H9 (cell line): ENCODE measurements around the gene ARHGAP29. TPM values are rescaled to one million over a fixed set of nuclear protein-coding genes. Genes with fewer than 3 reads are reported as not detected.

Experiments
- DNase-seq: peaks from one replicate; pipeline ENCODE4 v3.0.0-alpha.2; 2017
- H2AFZ ChIP-seq: one replicate; pipeline ENCODE4 v1.6.1; 2013; ENCODE audit warnings: mild to moderate bottlenecking, low read length, control low read depth, moderate library complexity
- H2AK5ac ChIP-seq: 2 replicates; pipeline ENCODE4 v1.6.1; 2013; ENCODE audit warnings: low read length, control low read depth, mixed read lengths; ENCODE audit not compliant: insufficient read length
- H2BK120ac ChIP-seq: one replicate; pipeline ENCODE4 v1.6.1; 2013; ENCODE audit warnings: low read depth, mild to moderate bottlenecking, low read length, control low read depth, inconsistent platforms; ENCODE audit not compliant: poor library complexity, severe bottlenecking
- H2BK12ac ChIP-seq: 2 replicates; pipeline ENCODE4 v1.6.1; 2013; ENCODE audit warnings: low read length, control low read depth, mixed read lengths, low read depth; ENCODE audit not compliant: insufficient read length
- H2BK15ac ChIP-seq: 2 replicates; pipeline ENCODE4 v1.6.1; 2013; ENCODE audit warnings: low read depth, low read length, control low read depth
- H2BK20ac ChIP-seq: one replicate; pipeline ENCODE4 v1.6.1; 2013; ENCODE audit warnings: low read depth, mild to moderate bottlenecking, low read length, control low read depth, inconsistent platforms; ENCODE audit not compliant: poor library complexity, severe bottlenecking
- H2BK5ac ChIP-seq: 2 replicates; pipeline ENCODE4 v1.6.1; 2013; ENCODE audit warnings: low read length, control low read depth, mixed read lengths; ENCODE audit not compliant: insufficient read length
- H3K14ac ChIP-seq: 2 replicates; pipeline ENCODE4 v1.6.1; 2013; ENCODE audit warnings: low read length, control low read depth; ENCODE audit not compliant: insufficient read depth
- H3K18ac ChIP-seq: 2 replicates; pipeline ENCODE4 v1.6.1; 2013; ENCODE audit warnings: low read depth, mild to moderate bottlenecking, mixed read lengths, low read length, control low read depth; ENCODE audit not compliant: insufficient read length
- H3K23ac ChIP-seq: 2 replicates; pipeline ENCODE4 v1.6.1; 2013; ENCODE audit warnings: low read length, control low read depth, mixed read lengths, low read depth; ENCODE audit not compliant: insufficient read length
- H3K23me2 ChIP-seq: 2 replicates; pipeline ENCODE4 v1.6.1; 2013; ENCODE audit warnings: low read depth, mild to moderate bottlenecking, mixed read lengths, low read length, control low read depth; ENCODE audit not compliant: insufficient read length, poor library complexity, severe bottlenecking
- H3K27ac ChIP-seq: 2 replicates; pipeline ENCODE4 v1.5.1; 2013; ENCODE audit warnings: low read length, control low read depth, mixed read lengths, low read depth; ENCODE audit not compliant: insufficient read length
- H3K27me3 ChIP-seq: 2 replicates; pipeline ENCODE4 v1.6.1; 2013; ENCODE audit warnings: low read length, control low read depth, inconsistent platforms; ENCODE audit not compliant: insufficient read depth
- H3K4ac ChIP-seq: 2 replicates; pipeline ENCODE4 v1.6.1; 2013; ENCODE audit warnings: low read depth, mild to moderate bottlenecking, control low read depth, inconsistent platforms, low read length, moderate library complexity
- H3K4me1 ChIP-seq: 2 replicates; pipeline ENCODE4 v1.6.1; 2013; ENCODE audit warnings: low read length, control low read depth, inconsistent platforms; ENCODE audit not compliant: insufficient read depth
- H3K4me2 ChIP-seq: 2 replicates; pipeline ENCODE4 v1.6.1; 2013; ENCODE audit warnings: low read length, control low read depth, mixed read lengths; ENCODE audit not compliant: insufficient read length, insufficient read depth
- H3K56ac ChIP-seq: 2 replicates; pipeline ENCODE4 v1.6.1; 2013; ENCODE audit warnings: low read depth, mild to moderate bottlenecking, mixed read lengths, low read length, control low read depth; ENCODE audit not compliant: insufficient read length
- H3K79me1 ChIP-seq: 2 replicates; pipeline ENCODE4 v1.6.1; 2013; ENCODE audit warnings: low read depth, mild to moderate bottlenecking, moderate library complexity, low read length, control low read depth, inconsistent platforms; ENCODE audit not compliant: insufficient read depth, poor library complexity, severe bottlenecking
- H3K79me2 ChIP-seq: 2 replicates; pipeline ENCODE4 v1.6.1; 2013; ENCODE audit warnings: low read length, control low read depth, inconsistent platforms; ENCODE audit not compliant: insufficient read depth
- H3K9ac ChIP-seq: 2 replicates; pipeline ENCODE4 v1.6.1; 2013; ENCODE audit warnings: low read length, control low read depth, mixed read lengths; ENCODE audit not compliant: insufficient read length; ENCODE audit errors: extremely low read depth
- H3K9me3 ChIP-seq: one replicate; pipeline ENCODE4 v1.6.1; 2013; ENCODE audit warnings: low read depth, low read length, inconsistent platforms; ENCODE audit not compliant: control insufficient read depth
- H3T11ph ChIP-seq: one replicate; pipeline ENCODE4 v1.6.1; 2013; ENCODE audit warnings: mild to moderate bottlenecking, low read length, control low read depth, inconsistent platforms
- H4K20me1 ChIP-seq: one replicate; pipeline ENCODE4 v1.6.1; 2013; ENCODE audit not compliant: control insufficient read depth, insufficient read length, insufficient read depth
- H4K5ac ChIP-seq: 2 replicates; pipeline ENCODE4 v1.6.1; 2013; ENCODE audit warnings: low read depth, mild to moderate bottlenecking, mixed read lengths, low read length, control low read depth; ENCODE audit not compliant: insufficient read length
- H4K8ac ChIP-seq: replicated peaks from 2 replicates; pipeline ENCODE4 v1.6.1; 2013; ENCODE audit warnings: low read length, control low read depth, mixed read lengths, low read depth; ENCODE audit not compliant: insufficient read length
- H4K91ac ChIP-seq: 2 replicates; pipeline ENCODE4 v1.6.1; 2013; ENCODE audit warnings: low read depth, mild to moderate bottlenecking, moderate library complexity, mixed read lengths, low read length, control low read depth; ENCODE audit not compliant: insufficient read length
- H3K27ac Mint-ChIP-seq, 3 experiments: 2 replicates in 2 of 3; 3 replicates in 1 of 3; pipeline ENCODE4 v1.8.0; 2020 to 2021; ENCODE audit warnings: mixed read lengths in 3 of 3, mild to moderate bottlenecking in 1 of 3, moderate library complexity in 1 of 3
- H3K27me3 Mint-ChIP-seq: 2 replicates; pipeline ENCODE4 v1.8.0; 2021; ENCODE audit warnings: low read depth, mild to moderate bottlenecking, moderate library complexity, mixed read lengths
- H3K36me3 Mint-ChIP-seq, 3 experiments: 2 replicates in 2 of 3; 3 replicates in 1 of 3; pipeline ENCODE4 v1.8.0; 2020 to 2021; ENCODE audit warnings: low read depth in 3 of 3, mixed read lengths in 3 of 3; ENCODE audit not compliant: insufficient read depth in 1 of 3
- H3K4me1 Mint-ChIP-seq, 2 experiments: 2 replicates each; pipeline ENCODE4 v1.8.0; 2020; ENCODE audit warnings: mixed read lengths in 2 of 2
- H3K4me3 Mint-ChIP-seq, 2 experiments: 2 replicates in 1 of 2; 3 replicates in 1 of 2; pipeline ENCODE4 v1.8.0; 2020 to 2021; ENCODE audit warnings: mild to moderate bottlenecking in 2 of 2, mixed read lengths in 2 of 2, moderate library complexity in 1 of 2
- H3K9me3 Mint-ChIP-seq, 2 experiments: 2 replicates in 1 of 2; 3 replicates in 1 of 2; pipeline ENCODE4 v1.8.0; 2020; ENCODE audit warnings: mild to moderate bottlenecking in 2 of 2, mixed read lengths in 2 of 2, moderate library complexity in 1 of 2
- CTCF ChIP-seq: fragments of 200-600 bp; sonication (generic); conservative IDR thresholded peaks from 3 replicates; pipeline ENCODE4 v1.8.0; 2021; ENCODE audit warnings: antibody characterized with exemption, mild to moderate bottlenecking
- WGBS: extraction: QIAGEN DNeasy Blood & Tissue Kit; methylation state at CpG from one replicate; pipeline ENCODE4 v1.1.7; 2013; ENCODE audit warnings: missing lambda C conversion rate, low lambda C conversion rate, mixed read lengths; ENCODE audit not compliant: insufficient read length; ENCODE audit errors: extremely low coverage; 5-methylcytosine and 5-hydroxymethylcytosine counted together
- total RNA-seq: library from RNA; stranded (reverse); gene quantifications from 2 replicates; pipeline ENCODE4 v1.2.1, GENCODE V29; 2021

ARHGAP29 gene
- total RNA-seq, 1 experiment from 2014 or later: 1.3 TPM

- H4K8ac ChIP-seq: no peak overlapping the region
- H3K4me2 ChIP-seq: no peak overlapping the region
- H3K23me2 ChIP-seq: no peaks in the 10 kb centered on the region
- H3K4me3 Mint-ChIP-seq: no peak overlapping the region
- H3K27me3 ChIP-seq: peaks cover 46% of the 10 kb centered on the region
- H2AFZ ChIP-seq: no peak overlapping the region
- TF ChIP-seq CTCF: no peak
- H3K18ac ChIP-seq: no peak overlapping the region
- no peak overlapping the region for H3K23ac ChIP-seq
- no CpG with 5 or more reads among the region's 3 CpGs for WGBS
- no peak overlapping the region for H2BK12ac ChIP-seq
- no peak overlapping the region for H3K14ac ChIP-seq
- H2BK20ac ChIP-seq: no peak overlapping the region
- H3K4me1 Mint-ChIP-seq: peaks cover under 1 to 2% of the 10 kb centered on the region in 2 experiments
- no peak overlapping the region for H2BK5ac ChIP-seq
- no peak overlapping the region for H3K4ac ChIP-seq
- H3K27ac Mint-ChIP-seq: no peak overlapping the region
- H2BK15ac ChIP-seq: no peak overlapping the region
- no peak overlapping the region for H2BK120ac ChIP-seq
- no peak overlapping the region for H3T11ph ChIP-seq
- no peak for DNase-seq
- H3K4me1 ChIP-seq: peaks cover 2% of the 10 kb centered on the region; the same call in 1 of the 2 replicates
- H3K79me1 ChIP-seq: no peaks in the 10 kb centered on the region
- no peaks in the 10 kb centered on the region for H3K79me2 ChIP-seq
- H3K27me3 Mint-ChIP-seq: peaks cover 100% of the 10 kb centered on the region
- no peaks in the 10 kb centered on the region for H3K36me3 Mint-ChIP-seq
- no peak overlapping the region for H3K9ac ChIP-seq
- H2AK5ac ChIP-seq: no peak overlapping the region
- H4K20me1 ChIP-seq: no peaks in the 10 kb centered on the region
- no peaks in the 10 kb centered on the region for H3K9me3 ChIP-seq
- no peaks in the 10 kb centered on the region for H3K9me3 Mint-ChIP-seq
- no peak overlapping the region for H3K56ac ChIP-seq
- no peak overlapping the region for H3K27ac ChIP-seq
- H4K91ac ChIP-seq: no peak overlapping the region
- H4K5ac ChIP-seq: no peak overlapping the region
Observed at GRCh38 chr1:94254073-94254810, 16.9 kb upstream of the ARHGAP29 start.
